Esophagus squamous epithelium (tissue), 5 donors: Measurements from ENCODE around the gene CENPK. TPM values are rescaled to one million over a fixed set of nuclear protein-coding genes. Genes with fewer than 3 reads are reported as not detected.
A peak's percentile ranks its signal among the peaks of the same experiment; 100 is the strongest.

Experiments used
- DNase-seq: peaks from one replicate; lab custom pipeline; 2025; lab: John Stamatoyannopoulos, UW
- H3K27ac ChIP-seq, 4 donors: fragments of 200-600 bp; sonication (generic); one replicate each; pipeline ENCODE4 v1.5.1; 2016 to 2019; ENCODE audit warnings: mild to moderate bottlenecking in 1 of 4
- H3K27me3 ChIP-seq, 4 donors: fragments of 200-600 bp; sonication (generic); 1 replicate in 3 of 4; 2 replicates in 1 of 4; pipeline versions ENCODE4 v1.5.1 to v1.6.0; 2017 to 2021; ENCODE audit warnings: antibody characterized with exemption in 1 of 4
- H3K36me3 ChIP-seq, 3 donors: fragments of 200-600 bp; sonication (generic); one replicate each; pipeline ENCODE4 v1.5.1; 2016 to 2019
- H3K4me1 ChIP-seq, 3 donors: fragments of 200-600 bp; sonication (generic); one replicate each; pipeline ENCODE4 v1.5.1; 2017 to 2019
- H3K4me3 ChIP-seq, 4 donors: fragments of 200-600 bp; sonication (generic); 1 replicate in 3 of 4; 2 replicates in 1 of 4; pipeline ENCODE4 v1.5.1; 2016 to 2019; ENCODE audit warnings: mild to moderate bottlenecking in 2 of 4, moderate library complexity in 1 of 4
- H3K9me3 ChIP-seq, 3 donors: fragments of 200-600 bp; sonication (generic); one replicate each; pipeline ENCODE4 v1.5.1; 2016 to 2019
- CTCF ChIP-seq, 6 experiments: fragments of 450-650 bp in 4 of 6; fragments of 200-600 bp in 2 of 6; sonication (generic) in 2 of 6; IDR thresholded peaks; one replicate each; pipeline ENCODE4 v1.5.1; 2016 to 2019; ENCODE audit warnings: antibody characterized with exemption in 6 of 6, mild to moderate bottlenecking in 4 of 6, moderate library complexity in 4 of 6
- POLR2A ChIP-seq, 4 donors: fragments of 450-650 bp; IDR thresholded peaks; one replicate each; pipeline ENCODE4 v1.6.1; 2017; ENCODE audit warnings: antibody characterized with exemption in 4 of 4, mild to moderate bottlenecking in 4 of 4, moderate library complexity in 3 of 4
- WGBS, 2 donors: methylation state at CpG; one replicate each; pipeline ENCODE4 v1.1.5; 2018; 5-methylcytosine and 5-hydroxymethylcytosine counted together
- intact Hi-C: fragments of 100-400 bp; cut with DNase I; formaldehyde crosslinking; loops from one replicate; pipeline ENCODE4 v1.15.0; 2022
- total RNA-seq, 4 donors: library from RNA; depleted of rRNA; stranded (reverse); fragments of >200 nt; gene quantifications; one replicate each; pipeline ENCODE4 v1.1.0, GENCODE V29; 2016
- donor health status: DM: yes; HTN: yes; CAD: no.

Gene CENPK
- total RNA-seq, 4 donors from 2014 or later: 4.0 to 17.3 (median 7.8) TPM

GRCh38 chr5:65485405-65485804, 77.6 kb downstream of the CENPK start:
- no CpG with 5 or more reads among the region's 28 CpGs for WGBS, 2 donors
- Histone ChIP-seq H3K4me1 (peaks cover 0 to 23% (median 3%) of the 10 kb centered on the region in 3 donors), H3K27ac (no peak overlapping the region), H3K4me3 (no peak overlapping the region), H3K27me3 (no peaks in the 10 kb centered on the region), H3K9me3 (no peaks in the 10 kb centered on the region), H3K36me3 (no peaks in the 10 kb centered on the region)
- TF ChIP-seq CTCF (IDR thresholded peaks at IDR 0.05): no peak
- intact Hi-C loops: loop anchor here (10.0 kb wide), 1 partner anchor 671 kb away; no protein-coding TSS in a partner anchor
- DNase-seq: no peak

- Histone ChIP-seq H3K4me1 (peaks cover 0 to 34% (median 3%) of the 10 kb centered on the region in 3 donors), H3K27me3 (no peaks in the 10 kb centered on the region), H3K4me3 (peak overlapping the region; percentile 39 to 78 (median 53)), H3K9me3 (no peaks in the 10 kb centered on the region), H3K27ac (peak overlapping the region; percentile 65 to 92 (median 88)), H3K36me3 (no peaks in the 10 kb centered on the region)
- no peak for TF ChIP-seq POLR2A (IDR thresholded peaks at IDR 0.05)
- peak; percentile 13 to 61 (median 50) for TF ChIP-seq CTCF (IDR thresholded peaks at IDR 0.05)
- 13 to 19% methylated on average over 3 of the region's 3 CpGs for WGBS, 2 donors
- no peak for DNase-seq
- intact Hi-C loops: loop anchor here (10.0 kb wide), 1 partner anchor 669 kb away; no protein-coding TSS in a partner anchor
Measured at GRCh38 chr5:65483546-65484346, 79.2 kb downstream of the CENPK start.

- Histone ChIP-seq H3K27me3 (no peaks in the 10 kb centered on the region), H3K4me1 (peaks cover 0 to 34% (median 3%) of the 10 kb centered on the region in 3 donors), H3K9me3 (no peaks in the 10 kb centered on the region), H3K36me3 (no peaks in the 10 kb centered on the region), H3K27ac (peak overlapping the region; percentile 65 to 92 (median 88)), H3K4me3 (peak overlapping the region; percentile 39 to 78 (median 53))
- DNase-seq: no peak
- 0 to 1% methylated on average over 12 of the region's 12 CpGs for WGBS, 2 donors
- TF ChIP-seq CTCF (IDR thresholded peaks at IDR 0.05): no peak
- no peak for TF ChIP-seq POLR2A (IDR thresholded peaks at IDR 0.05)
- intact Hi-C loops: loop anchor here (10.0 kb wide), 1 partner anchor 668 kb away; no protein-coding TSS in a partner anchor
Measured at GRCh38 chr5:65482736-65483545, 80.0 kb downstream of the CENPK start.

GRCh38 chr5:65482296-65482735, 80.7 kb downstream of the CENPK start:
- 0% methylated on average over 6 of the region's 6 CpGs for WGBS, 2 donors

More at GRCh38 chr5:65482296-65482735, 80.7 kb downstream of the CENPK start:
- TF ChIP-seq POLR2A (IDR thresholded peaks at IDR 0.05) (no peak), CTCF (IDR thresholded peaks at IDR 0.05) (no peak)
- H3K4me3 ChIP-seq: peak overlapping the region; percentile 39 to 78 (median 53)
- H3K27me3 ChIP-seq: no peaks in the 10 kb centered on the region
- H3K4me1 ChIP-seq: peaks cover 0 to 34% (median 3%) of the 10 kb centered on the region in 3 donors
- no peaks in the 10 kb centered on the region for H3K9me3 ChIP-seq
- H3K36me3 ChIP-seq: no peaks in the 10 kb centered on the region
- no peak for DNase-seq
- intact Hi-C loops: loop anchor here (10.0 kb wide), 1 partner anchor 668 kb away; no protein-coding TSS in a partner anchor
- peak overlapping the region; percentile 65 to 92 (median 88) for H3K27ac ChIP-seq
